Stimulated activated CD4-positive, alpha-beta T cell treated with anti-CD3 and anti-CD28 coated beads, Interleukin-2, amount 100 ng/mL, for 4 hours (primary cell): Measurements from ENCODE around the gene SLC17A6.

Experiments used
- DNase-seq: peaks from one replicate; pipeline ENCODE4 v3.0.0-alpha.2; 2020; ENCODE audit warnings: low read depth

Gene SLC17A6

DNA sequence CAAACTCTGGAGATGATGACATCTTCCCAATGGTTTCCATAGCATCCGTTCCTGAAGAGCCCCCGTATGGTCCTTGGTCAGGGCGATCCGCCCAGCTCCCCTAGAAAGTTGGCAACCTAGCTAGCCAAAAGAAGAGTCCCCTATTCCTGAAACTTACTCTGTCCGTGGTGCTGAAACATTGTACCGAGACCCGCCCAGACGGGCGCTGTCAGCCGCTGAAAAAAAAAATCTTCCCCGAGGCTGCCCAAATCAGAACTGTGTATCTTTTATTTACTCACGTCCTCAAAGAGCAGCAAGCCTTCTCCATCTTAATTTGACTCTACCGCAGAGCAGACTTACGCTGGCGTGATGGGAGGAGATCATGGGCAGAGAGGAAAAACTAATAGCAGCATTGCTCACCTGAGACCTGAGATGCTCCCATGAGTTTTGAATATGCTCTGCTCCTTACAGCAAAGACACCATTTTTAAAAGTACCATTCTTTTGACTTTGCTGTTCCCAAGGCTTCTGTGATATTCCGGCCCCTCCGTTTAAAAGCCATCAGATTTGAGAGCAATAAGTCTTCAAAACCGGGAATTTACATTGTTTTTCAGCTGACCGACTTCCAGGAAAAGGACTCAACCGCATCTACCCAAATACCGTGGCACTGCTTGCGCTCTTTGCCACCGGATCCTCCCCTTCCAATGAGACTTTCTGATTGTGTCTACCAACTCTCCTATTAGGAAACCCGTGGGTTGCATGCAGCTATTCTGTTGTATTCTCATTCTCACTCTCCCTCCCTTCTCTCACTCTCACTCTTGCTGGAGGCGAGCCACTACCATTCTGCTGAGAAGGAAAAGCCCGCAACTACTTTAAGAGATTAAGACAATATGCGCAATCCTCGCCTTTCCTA lies at the start of gene SLC17A6:
Gene SLC17A6, plus strand, starts transcription at position 786 of the 890 bp plus-strand sequence. CDS start 153 bp downstream, outside the sequence.
- DNase-seq, result no peak

DNA sequence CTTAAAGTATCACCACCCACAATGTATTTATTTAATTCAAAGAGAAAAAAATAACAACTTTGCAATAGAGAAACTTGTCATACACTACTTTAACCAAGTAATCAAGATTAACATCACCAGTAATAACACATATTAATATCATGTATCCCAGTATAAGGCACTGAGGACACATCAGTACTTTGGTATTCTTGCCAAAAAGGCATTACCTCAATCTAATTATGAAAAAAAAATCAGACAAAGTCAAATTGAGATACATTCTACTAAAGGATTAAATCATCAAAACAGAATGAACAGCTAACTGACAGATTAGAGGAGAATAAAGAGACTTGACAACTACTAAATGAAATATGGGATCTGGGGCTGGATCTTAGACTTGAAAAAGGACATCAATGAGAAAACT lies 35.8 kb upstream of the SLC17A6 start:
- no peak for DNase-seq

DNA sequence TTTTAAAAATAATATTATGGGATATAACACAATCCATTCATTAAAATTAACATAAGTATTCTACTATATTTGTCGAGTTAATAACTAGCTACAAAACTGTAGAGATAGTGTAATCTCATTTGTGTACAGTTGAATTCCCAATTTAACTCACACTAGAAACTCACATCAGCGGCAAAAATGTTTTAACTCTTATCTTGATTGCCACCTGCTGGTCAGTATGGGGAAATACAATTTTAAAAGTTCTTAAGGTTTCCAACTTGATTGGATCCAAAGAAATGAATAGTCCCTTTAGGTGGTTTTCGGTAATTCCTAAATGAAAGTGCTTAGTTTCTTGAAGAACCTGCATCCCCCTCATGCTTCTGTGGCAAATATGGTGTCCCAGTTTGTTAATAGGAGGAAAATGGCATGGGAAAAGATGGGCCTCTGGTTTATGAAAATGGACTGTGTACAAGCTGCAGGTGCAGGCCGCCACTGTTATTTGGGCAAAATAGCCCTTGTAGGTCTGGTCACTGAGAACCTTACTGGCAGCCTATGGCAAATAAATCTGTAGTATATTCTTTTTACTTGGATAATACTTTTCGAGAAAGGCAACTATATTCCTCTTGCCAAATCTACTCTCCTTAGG lies 33.7 kb upstream of the SLC17A6 start:
- DNase-seq, result no peak

DNA sequence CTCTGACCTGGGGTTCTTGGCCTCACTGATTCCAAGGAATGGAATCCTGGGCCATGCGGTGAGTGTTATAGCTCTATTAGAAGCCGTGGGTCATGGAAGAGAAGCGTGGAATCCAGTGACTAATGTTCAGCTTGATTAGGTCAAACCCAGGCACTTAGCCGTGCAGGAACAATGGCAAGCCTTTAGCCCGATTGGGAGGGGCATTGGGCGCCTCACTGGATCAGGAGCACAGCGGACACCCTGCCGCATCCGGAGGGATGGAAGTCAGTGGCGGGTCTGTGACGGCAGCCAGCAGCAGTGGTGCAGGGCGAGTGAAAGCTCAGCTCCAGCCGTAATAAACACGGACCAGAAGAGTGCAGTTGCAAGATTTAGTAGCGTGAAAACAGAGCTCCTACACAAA lies 20.5 kb upstream of the SLC17A6 start:
- DNase-seq, result no peak

DNA sequence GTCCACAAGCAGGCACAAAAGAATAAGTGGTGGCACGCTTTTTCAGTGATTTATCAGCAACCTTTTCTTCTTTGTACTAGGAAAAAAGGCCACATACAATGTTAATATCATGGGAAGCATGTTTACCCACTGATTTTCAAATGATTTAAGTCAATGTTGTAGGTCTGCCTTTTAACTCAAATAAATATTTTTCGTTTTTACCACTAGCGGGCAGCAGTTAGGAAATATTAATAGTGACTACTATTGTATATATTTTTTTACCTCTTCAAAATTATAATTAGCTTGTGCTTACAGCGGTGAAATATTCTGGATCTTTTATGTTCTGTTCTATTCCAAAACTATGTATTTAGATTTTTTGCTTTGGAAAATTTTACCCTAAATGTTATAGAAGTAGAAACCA lies 6.4 kb upstream of the SLC17A6 start:
- DNase-seq, result no peak

DNA sequence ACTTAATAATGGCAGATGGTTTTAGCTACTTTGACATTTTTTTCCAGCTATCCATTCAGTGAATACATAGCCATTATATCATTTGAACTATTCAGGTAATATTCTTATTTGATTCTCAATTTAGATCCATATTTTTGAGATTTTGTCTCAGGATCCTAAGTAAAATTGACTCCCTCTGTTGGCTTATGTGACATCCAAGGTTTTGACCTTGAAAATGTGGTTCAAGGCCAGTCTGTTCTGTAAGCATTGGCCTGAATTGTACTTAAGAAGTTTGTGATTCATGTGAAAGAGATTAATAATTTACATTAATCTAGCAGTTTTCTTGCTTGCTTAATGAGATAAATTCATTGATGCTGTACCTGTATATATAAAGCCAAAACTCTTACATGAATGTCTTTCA lies 1.6 kb upstream of the SLC17A6 start:
- no peak for DNase-seq

DNA sequence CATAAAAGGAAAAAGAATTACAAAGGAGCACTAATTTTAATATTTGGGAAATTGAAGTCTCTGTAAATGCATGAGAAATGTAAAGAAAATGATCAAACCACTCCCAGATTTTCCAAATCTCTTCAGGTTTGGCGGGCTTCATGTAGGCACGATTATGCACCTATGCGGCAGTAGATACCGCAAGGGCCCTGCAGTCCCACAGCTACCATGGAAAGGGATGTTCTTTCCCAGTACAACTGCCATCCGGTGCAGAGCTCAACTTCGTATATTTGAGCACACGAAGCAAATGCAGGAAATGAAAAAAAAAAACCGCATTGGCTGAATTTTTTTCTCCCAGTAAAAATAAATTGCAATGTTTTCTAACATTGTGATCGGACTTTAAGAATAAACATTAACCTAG lies 1.4 kb downstream of the SLC17A6 start:
- DNase-seq, result no peak

DNA sequence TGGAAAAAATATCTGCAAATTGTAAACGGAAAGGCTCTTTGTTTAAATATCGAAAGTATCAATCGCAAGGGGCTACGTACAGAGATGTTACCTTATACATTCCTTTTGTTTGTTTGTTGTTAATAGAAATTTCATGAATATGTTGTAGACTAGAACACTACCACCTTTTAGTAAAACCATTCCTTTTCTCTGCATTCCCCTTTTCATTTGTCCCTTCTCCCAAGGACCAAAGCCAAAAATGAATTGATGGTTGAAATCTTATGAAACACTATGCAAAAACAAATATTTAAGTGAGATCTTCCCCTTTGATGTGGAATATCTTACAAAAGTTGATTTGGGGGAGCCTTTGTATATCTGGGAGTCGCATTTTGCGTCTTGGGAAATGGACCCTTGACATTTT lies 2.1 kb downstream of the SLC17A6 start:
- DNase-seq, result no peak

DNA sequence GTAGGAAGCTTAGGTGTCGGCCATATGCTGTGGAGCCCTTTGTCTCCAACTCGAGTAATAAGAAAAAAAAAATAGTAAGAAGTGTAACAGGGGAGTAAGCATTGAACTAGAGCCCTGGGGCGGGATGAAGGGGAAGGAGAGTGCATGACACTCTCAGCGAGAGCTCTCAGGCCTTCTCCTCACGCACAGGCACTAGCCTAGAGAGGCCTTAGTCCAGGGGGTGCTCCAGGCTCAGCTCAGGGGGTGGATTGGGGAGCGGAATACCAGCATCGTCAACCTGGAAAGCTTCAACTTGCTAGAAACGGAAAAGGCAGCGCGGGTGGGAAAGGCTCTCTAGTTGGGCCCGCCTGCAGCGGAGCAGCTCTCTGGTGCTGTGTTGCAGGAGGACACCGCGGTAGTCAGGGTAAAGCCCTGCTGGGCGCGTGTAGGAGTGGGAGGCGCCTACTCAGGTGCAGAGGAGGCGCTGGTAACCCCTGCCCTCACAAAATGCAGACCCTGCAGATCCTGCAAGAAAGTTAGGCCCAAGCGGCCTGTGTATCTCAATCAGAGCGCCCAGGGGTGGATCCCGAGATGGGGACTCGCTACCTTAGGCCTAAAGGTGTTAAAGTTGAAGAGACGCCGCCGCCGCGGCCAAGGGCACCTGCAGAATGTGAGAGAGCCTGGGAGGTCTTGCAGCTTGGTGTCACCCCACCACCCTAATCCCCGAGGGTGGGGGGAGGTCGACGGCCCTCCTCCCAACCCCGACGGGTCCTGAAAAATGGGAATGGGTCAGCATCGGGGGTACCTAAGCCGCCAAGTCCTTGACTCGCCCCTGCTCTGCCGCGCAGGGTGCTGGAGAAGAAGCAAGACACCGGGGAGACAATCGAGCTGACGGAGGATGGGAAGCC lies 2.8 kb downstream of the SLC17A6 start:
- DNase-seq, result no peak

DNA sequence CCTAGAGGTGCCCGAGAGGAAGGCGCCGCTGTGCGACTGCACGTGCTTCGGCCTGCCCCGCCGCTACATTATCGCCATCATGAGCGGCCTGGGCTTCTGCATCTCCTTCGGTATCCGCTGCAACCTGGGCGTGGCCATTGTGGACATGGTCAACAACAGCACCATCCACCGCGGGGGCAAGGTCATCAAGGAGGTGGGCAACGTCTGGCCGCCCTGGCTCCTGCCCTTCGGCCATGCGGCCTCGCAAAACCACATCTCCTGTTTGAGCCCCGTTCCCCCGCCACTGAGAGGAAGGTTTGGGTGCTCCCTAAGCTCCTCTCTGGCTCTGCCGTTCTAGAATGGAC lies 3.4 kb downstream of the SLC17A6 start:
- DNase-seq, result no peak

DNA sequence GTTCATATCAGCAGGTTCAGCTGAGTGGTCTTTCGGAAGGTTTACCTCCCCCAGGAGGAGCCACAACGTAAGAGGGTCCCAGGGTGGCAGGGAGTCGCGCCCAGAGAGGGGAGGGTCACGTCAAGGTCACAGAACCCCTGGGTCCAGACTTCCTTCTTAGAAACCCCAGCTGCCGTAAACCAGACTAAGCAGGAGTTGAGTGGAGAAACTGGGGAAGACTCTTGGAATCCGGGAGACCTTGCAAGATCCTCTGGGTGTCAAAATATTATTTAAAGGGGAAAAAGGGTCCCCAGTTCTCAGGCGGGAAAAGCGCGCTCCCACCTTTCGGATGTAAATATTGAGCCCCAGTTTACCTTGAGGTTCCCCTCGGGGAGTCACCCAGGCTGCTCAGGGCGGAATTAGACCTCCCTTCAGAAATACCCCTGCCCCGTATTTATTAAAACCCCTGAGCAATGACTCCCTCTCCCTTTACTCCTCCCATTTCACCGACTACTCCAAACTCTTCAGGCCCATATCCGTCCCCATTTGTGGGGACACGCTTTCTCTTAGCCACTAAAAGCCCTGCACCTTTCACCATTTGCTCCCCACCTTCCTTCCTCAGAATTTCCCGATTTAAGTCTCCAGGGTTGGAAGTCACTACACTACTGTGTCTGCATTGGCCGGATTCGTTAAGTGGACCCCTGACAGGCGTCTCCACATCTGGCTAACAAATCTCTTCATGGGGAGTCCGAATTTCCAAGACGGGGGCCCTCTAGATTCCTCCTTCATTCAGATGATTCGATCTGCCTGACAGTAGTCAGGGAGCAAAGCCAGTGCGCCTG lies 4.2 kb downstream of the SLC17A6 start:
- DNase-seq, result no peak

DNA sequence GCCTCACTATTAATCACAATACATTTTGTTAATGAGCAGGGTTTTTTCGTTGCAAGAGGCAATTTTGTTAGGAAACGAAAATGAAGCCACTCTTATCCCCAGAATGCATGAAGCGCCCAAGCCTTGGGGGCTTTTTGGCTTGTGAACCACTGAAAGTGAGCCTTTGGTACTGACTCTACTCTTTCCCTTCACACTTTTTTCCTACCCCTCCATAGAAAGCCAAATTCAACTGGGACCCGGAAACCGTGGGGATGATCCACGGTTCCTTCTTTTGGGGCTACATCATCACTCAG lies 4.8 kb downstream of the SLC17A6 start:
- no peak for DNase-seq

DNA sequence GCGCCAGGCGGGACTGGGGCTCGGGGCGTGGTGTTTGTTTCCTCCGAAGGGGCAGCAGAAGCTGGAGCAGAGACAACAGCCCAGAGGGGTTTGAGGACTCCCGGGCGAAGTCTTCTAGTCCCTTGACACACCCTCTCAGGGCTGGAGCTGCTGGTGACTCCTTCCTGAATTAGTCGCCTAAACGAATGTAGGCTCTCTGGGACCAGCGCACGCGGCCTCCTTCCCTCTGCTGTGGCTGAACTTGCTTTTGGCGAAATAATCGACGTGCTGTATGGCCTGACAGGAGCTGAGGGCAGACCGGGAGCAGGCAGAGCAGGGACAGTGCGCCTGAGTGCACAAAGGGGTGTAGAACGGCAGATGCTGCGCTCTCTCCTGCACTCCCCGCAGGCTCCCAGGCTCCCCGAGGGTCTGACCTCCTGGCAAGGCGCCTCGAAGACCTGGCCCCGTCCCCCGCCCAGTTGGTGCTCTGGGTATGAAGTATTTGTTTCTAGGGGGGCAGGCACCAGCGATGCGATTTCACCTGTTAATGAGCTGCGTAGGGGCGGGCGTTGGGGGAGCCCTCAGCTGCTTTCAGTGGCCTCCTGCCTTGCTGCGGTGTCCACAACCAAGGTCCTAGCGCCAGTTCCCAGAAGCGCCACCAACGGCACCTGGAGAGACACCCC lies 5.3 kb downstream of the SLC17A6 start:
- DNase-seq, result no peak

DNA sequence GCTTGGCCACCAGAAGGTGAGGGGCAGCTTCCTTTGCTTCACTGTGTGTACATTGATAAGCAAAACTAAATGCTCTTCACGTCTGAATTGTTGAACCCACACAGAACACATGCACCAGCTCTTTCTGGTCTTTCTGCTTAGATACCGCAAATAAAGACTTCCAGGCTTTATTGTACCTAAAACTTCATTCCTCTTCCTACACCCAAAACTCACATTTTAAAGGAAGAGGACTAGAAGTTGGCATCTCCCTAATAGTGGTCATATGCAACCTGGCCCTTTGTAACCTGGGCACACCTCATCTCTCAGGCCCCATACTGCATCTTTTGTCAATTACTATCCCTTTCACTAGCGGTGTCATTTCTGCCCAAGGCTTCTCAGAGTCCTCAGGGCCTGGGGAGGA lies 5.9 kb downstream of the SLC17A6 start:
- DNase-seq, result no peak

DNA sequence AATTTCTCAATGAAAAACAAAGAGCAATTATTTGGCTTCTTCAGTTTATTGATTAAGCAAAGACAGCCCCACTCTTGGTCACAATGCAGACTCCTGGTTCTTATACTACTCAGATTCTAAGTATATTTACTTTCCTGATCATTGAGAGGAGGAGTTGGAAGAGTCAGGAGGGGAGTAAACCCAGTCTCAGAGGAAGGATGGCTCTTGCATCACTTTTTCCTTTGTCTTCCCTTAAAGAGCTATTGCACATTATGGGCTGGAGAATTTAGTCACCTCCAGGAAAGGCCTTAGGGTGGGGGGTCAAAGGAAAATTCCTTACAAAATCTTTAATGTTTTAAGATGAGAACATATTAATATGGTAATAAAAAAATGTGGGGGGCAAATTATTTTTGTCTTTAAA lies 8.1 kb downstream of the SLC17A6 start:
- DNase-seq, result no peak

DNA sequence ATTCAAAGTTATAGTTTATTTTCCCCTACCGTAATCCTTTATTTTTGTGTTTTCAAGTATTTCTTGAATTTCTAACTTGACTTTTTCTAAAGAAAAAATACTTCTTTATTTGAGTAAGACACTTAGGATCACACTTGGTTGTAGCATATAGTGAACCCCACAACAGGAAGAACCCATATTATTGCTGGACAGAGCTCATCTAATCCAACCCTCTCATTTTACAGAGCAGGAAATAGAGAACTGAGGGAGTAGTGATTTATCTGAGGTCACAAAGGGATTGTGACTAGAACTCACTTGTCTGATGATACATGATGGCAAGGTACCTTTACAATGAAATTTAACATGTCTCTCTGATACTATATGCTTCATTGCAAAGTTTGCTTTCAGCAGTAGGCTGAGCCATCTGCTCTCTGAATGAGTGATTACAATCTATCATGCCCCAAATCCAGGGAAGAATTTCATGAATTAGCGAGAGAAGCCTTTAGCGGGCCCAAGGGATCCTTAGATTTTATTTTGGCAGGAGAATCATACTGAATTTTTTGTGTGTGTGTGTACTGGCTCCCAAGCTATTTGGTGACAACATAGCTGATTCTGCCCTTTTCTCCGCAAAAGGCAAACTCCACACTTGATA lies 9.8 kb downstream of the SLC17A6 start:
- DNase-seq, result no peak

DNA sequence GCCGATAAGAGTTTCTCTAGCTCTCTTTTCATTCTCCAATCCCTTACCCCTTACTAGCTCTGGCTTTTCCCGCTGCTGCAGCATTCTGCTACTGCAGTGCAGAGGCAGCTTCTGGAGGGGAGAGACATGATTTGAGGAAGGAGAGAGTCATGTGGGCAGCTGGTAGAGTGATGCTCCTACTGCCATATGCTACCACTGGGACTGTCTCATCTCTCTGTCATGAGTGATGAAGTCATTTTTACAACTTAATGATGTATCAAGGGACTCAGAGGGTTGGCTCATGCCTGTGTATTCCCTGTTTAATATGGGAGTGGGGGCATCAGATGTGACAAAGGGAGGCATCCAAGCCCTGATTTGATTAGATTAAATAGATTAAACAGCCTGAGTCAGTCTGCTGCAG lies 11.3 kb downstream of the SLC17A6 start:
- no peak for DNase-seq

DNA sequence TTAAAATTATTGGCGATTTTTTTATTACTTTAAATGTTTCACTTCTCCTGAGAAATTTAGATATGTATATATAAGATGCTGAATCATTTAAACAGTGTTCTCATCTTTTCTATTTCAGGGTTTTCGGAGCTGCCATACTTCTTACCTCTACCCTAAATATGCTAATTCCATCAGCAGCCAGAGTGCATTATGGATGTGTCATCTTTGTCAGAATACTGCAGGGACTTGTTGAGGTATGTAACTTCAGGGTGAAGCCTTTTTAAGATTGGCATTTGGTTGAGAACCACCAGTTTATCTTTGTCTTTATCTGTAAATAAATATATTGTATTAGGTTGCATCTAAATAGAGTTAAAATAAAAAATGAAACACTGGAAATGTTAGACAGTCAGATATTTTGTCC lies 21.1 kb downstream of the SLC17A6 start:
- no peak for DNase-seq

DNA sequence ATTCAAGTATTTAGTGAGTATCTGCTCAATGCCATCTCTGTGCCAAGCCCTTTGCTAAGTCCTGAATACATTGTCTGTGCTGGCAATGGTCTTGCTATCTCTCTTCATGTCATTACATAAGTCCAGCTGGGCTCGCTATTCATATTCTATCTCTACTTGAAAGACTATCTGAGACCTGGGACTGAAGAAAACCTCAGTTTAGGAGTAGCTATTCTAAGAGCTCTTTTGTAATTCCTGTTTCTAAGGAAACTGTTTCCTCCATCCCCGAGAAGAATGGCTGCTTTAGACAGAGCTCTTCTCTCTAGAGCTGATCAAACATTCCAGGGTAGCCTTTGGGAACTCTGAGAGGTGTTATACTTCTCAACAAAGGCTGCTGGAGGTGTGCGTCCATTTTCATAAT lies 33.0 kb downstream of the SLC17A6 start:
- no peak for DNase-seq

DNA sequence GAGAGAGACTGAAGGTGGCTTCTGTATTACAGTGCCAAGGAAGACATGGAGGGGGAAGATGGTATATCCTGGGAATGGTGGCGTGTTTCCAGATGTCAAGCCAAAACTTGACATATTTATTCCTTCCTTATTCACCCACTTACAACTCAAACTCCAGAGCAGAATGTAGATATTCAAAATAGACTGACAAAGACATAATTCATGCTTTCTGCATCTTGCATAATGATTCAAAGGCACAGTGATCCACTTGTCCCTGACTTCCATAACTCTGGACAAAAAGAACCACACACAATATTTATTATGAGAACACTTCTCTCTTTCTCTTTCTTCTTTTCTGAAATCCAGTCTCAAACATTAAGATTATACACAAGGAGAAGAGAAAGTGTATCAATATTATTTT lies 48.9 kb downstream of the SLC17A6 start:
- no peak for DNase-seq
